Left renal pelvis (tissue), 4 donors: ENCODE results near the gene FAM181A. TPM values are rescaled to one million over a fixed set of nuclear protein-coding genes. Genes with fewer than 3 reads are reported as not detected.

Experiments used
- DNase-seq, 4 donors: peaks; one replicate each; pipeline ENCODE4 v3.0.0-alpha.2; 2013; ENCODE audit warnings: low read depth in 4 of 4, low spot score in 3 of 4
- polyA plus RNA-seq, 4 donors: library from polyadenylated mRNA; unstranded; fragments of 120-200 nt; gene quantifications; one replicate each; pipeline ENCODE4 v1.2.1, GENCODE V29; 2013; ENCODE audit not compliant: insufficient read length in 4 of 4

Gene FAM181A
- polyA plus RNA-seq, 4 donors, result not detected

GRCh38 chr14:93903342-93904184 lies 23.6 kb upstream of the FAM181A start:
- DNase-seq, result no peak

DNA sequence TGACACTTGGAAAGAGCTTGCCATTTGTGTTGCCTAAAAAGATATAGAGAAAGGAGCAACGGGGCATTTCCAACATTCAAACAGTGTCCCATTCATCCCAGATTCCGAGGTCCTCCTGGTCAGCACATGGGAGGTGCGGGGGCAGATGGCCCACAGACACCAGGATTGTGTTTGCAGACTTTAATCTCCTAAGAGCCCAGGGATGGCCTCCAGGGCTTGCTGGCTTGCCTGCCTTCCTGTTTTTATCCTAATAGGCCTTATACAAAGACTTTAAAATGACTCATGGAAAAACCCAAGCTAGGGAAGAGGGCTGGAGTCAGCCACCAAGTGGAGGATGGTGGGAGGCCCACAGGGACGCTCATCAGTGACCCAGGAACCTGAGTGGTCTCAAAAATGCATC lies 21.5 kb upstream of the FAM181A start:
- no peak for DNase-seq

DNA sequence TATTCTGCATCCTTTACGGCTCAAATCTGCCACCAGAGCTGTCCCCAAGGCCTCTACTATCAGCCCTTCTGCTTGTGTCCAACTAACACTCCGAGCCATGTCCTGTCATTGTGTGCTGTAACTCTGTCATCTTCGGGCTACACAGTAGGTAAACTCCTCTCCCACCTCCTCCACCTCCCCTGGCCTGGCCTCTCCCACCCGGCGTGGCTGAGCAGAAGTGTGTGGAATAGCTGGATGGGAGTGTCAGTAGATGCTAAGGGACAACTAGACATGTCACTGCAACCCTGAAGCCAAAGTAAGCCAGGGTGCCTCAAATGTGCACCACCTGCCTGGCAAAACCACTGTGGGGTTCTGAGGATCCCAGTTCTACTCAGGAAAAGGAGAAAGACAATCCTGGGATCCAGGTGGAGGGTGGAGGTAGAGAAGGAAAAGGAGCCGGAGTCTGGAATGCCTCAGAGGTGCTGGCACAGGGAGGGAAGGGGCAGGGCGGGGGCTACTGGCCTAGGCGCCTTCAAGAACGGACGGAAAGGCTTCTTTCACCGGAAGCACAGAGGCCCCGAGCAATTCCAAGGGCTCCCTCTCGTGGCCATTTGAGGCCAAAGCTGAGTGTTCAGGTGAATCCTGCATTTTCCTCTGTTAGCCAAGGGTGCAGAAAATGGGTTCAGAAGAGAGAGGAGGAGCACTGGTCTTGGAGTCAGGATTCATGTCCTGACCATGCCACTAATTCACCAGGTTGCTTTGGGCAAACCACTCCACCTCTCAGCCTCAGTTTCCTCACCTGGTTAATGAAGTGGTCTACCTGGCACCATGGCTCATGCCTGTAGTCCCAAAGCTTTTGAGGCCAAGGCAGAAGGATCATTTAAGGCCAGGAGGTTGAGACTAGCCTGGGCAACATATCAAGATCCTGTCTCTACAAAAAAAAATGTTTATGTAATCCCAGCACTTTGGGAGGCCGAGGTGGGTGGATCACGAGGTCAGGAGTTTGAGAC lies 20.5 kb upstream of the FAM181A start:
- peak in 2 of 4 donors; percentile 25 to 26 for DNase-seq

- DNase-seq, result no peak
These were observed 17.6 kb upstream of the FAM181A start for GRCh38 chr14:93909429-93910128.

DNA sequence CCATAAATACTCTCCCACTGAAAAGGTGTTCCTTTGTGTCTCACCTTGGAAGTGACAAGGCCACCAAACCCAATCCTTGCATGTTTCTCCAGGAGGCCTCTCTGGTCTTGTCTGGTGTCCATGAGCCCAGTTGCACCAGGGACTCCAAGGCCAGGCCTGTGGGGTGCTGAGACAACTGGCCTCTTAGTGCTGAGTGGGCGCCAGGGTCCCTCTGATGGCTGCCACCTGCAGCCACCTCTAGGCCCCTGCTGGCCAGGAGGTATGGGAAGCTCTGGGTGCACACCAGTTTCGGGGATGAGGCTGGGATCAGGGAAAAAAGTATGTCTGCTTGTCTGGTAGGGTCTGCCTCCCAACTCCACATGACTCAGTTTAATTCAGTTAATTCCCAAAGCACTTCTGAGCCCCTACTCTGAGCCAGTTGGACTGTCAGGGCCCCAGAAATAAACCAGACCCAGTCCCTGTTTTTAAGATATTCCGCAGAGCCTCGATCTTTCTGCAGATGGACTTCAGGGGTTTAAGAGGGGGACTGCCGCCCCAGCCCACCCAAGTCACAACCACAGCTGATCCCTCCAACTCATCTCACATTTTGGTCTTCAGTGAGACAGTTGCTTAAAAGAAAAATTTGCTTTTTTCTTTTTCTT lies 15.0 kb upstream of the FAM181A start:
- DNase-seq, result no peak

- no peak for DNase-seq
These were observed 14.4 kb upstream of the FAM181A start for GRCh38 chr14:93912782-93913181.

- no peak for DNase-seq
These were observed 12.9 kb upstream of the FAM181A start for GRCh38 chr14:93914278-93914677.

DNA sequence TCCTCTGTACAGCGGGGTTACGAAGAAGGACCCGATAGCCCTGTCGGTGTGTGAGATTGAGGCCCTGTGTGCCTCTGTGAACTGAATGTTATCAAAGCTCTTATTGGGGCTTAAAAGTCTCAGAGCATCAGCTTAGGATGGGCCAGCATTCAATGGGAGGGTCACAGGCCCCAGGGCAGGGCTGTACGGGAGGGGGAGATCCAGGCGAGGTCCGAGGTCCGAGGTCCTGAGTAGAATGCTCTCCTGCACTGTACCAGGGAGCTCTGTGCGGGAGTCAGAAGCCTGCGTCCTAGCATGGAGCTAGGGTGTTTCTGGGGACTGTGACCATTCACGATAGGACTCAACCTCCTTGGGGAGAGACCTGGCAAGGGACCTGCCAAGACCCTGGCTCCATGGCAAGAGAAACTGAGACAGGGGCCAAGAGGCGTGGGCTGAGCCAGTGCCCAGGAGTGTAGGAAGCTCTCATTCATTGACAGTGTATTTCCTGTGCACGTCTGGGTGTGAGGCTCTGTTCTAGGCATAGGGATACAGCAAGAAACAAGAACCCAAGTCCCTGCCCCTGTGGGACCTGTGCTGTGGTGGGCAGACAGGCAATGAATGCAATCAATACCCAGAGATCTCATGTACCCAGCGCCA lies 12.0 kb upstream of the FAM181A start:
- no peak for DNase-seq

DNA sequence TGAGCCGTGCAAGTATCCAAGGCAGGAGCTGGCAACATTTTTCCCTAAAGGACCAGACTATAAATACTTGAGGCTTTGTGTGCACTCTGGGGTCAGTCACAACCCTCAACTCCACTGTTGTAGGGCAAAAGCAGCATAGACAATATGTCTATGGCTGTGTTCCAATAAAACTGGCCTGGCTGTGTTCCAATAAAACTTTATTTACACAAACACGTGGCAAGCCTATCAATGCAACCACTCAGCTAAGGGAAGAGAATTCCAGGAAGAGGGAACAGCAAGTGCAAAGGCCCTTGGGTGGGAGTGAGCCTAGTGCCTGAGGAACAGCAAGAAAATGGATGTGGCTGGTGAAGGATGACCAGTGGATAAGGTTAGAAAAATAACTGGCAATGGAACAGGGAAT lies 11.3 kb upstream of the FAM181A start:
- no peak for DNase-seq

DNA sequence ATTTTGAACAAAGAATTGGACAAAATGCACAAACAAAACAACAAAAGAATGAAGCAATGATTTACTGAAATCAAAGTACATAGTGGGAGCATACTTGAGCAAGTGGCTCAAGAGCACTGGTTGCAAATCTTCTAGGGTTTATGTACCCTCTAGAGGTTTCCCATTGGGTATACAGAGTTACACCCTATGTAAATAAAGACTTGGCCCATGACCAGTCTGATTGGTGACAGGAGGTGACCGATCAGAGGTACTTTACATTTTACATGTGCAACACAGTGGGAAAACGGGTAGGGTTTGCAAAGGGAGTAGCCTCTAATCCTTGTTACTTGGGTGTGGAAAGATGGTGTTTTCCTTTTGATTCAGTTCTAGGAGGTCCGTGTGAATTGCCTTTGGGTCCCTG lies 10.6 kb upstream of the FAM181A start:
- DNase-seq, result no peak

DNA sequence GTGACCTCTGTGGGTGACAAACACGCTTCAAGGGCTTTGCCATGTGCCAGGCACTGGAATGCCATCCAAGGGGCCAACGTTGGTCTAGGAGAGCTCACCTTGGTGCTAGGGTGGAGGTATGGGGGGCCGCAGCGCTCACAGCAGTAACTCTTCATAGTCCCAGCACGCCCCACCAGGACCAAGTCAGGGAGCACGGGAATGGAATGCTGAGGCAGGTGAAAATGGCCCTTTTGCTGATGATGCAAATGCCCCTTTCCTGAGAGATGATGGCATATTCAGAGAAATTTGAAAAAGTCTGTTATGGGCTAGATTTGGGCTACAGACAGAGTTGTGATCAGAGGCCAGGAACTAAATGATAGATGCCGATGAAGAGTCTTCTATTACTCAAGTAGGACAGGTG lies 10.0 kb upstream of the FAM181A start:
- DNase-seq, result no peak

GRCh38 chr14:93921001-93921806 lies 5.9 kb upstream of the FAM181A start:
- DNase-seq, result no peak

DNA sequence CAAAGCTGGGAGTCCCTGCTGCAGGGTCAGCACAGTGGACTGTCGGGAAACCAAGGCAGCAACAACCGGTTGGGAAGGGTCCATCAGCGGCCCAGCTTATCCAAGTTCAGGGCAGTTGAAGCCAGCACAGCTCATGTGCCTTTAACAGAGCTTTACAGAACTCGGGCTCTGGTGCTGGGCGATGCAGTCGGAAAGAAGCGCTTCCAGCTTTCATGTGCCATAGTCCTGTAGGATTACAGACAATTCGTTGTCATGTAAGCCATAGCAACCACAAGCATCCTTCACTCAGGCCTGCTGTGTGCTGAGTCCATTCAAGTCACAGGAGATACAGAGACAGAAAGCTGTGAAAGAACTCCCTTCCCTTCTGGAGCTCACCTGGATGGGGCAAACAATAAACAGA lies 3.5 kb upstream of the FAM181A start:
- DNase-seq, result no peak

DNA sequence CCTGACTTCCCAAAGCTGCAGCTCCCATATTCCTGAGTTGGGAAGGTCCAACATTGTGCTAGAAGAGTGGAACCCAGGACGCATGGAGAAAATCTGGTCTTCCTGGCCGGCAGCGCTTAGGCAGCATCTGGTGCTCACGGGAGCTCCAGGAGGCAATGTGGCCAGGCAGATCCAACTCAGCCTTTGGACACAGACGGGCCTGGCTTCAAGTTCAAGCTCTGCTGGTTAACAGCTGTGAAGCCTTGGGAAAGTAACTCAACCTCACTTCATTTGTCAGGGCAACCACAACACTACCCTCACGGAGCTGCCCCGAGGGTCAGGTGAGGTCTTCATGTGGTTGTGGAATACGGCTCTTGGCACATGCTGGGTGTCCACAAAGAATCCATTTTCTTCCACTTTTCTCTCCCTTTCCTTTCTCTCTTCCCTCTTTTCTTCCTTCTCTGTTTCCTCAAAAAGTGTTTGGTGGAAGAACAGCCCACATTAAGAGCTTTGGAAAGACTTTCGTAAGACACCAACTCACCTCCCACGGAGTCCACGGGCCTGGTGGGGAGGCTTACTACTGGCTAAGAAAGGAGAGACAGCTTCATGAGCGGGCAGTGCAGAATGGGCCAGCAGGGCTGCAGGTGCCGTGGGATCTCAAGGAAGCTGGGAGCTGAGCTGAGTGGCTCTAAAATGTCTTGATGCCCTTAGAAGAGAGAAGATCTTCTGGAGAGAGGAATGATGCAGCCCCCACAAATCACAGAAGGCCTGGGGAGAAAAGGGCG lies 2.4 kb upstream of the FAM181A start:
- no peak for DNase-seq

- DNase-seq, result no peak
These were observed 1.7 kb upstream of the FAM181A start for GRCh38 chr14:93925374-93925895.

GRCh38 chr14:93926245-93926872 lies 785 bp upstream of the FAM181A start:
- DNase-seq, result no peak

DNA sequence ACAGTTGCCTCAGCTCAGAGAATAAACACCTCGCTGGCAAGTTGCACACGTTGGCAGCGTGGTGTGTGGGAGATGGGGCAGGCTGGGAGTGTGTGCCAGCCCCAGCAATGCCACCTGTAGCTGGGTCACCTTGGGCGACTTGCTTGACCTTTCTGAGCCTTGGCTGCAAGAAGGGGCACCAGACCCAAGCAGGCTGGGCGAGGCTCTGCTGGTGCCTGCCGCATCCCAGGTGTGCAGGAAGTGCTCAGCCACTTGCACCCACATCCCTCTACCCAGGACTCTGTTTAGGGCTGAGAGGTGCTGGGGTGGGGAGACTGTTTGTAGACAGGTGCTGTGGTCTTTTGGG lies 629 bp downstream of the FAM181A start:
- DNase-seq, result no peak
